GM15510 (cell line): Measurements from ENCODE around the gene FAM3B.

Source experiments
- POLR2A ChIP-seq: IDR thresholded peaks from 3 replicates; pipeline ENCODE4 v1.6.1; 2011; ENCODE audit warnings: borderline replicate concordance; ENCODE audit not compliant: insufficient read length; ENCODE audit errors: extremely low read depth

Gene FAM3B

GRCh38 chr21:41337515-41337914 lies 20.9 kb downstream of the FAM3B start:
- no peak for TF ChIP-seq POLR2A

GRCh38 chr21:41338455-41338854 lies 21.9 kb downstream of the FAM3B start:
- no peak for TF ChIP-seq POLR2A

GRCh38 chr21:41342035-41342434 lies 25.4 kb downstream of the FAM3B start:
- TF ChIP-seq POLR2A = no peak

GRCh38 chr21:41344146-41344545 lies 27.5 kb downstream of the FAM3B start:
- no peak for TF ChIP-seq POLR2A

- TF ChIP-seq POLR2A = no peak
Measured at GRCh38 chr21:41345356-41345755, 28.8 kb downstream of the FAM3B start.

- no peak for TF ChIP-seq POLR2A
Measured at GRCh38 chr21:41345934-41346685, 29.5 kb downstream of the FAM3B start.

- TF ChIP-seq POLR2A = no peak
Measured at GRCh38 chr21:41346758-41347157, 30.2 kb downstream of the FAM3B start.

- TF ChIP-seq POLR2A = no peak
Measured at GRCh38 chr21:41348434-41348833, 31.8 kb downstream of the FAM3B start.

- no peak for TF ChIP-seq POLR2A
Measured at GRCh38 chr21:41349126-41349525, 32.5 kb downstream of the FAM3B start.

- no peak for TF ChIP-seq POLR2A
Measured at GRCh38 chr21:41349619-41350390, 33.2 kb downstream of the FAM3B start.

- TF ChIP-seq POLR2A = no peak
Measured at GRCh38 chr21:41350436-41351155, 34.0 kb downstream of the FAM3B start.

- TF ChIP-seq POLR2A = no peak
Measured at GRCh38 chr21:41357546-41357945, 40.9 kb downstream of the FAM3B start.

- no peak for TF ChIP-seq POLR2A
Measured at GRCh38 chr21:41358193-41359166, 41.9 kb downstream of the FAM3B start.

- TF ChIP-seq POLR2A = no peak
Measured at GRCh38 chr21:41359286-41359685, 42.7 kb downstream of the FAM3B start.
